Naive thymus-derived CD4-positive, alpha-beta T cell (primary cell): ENCODE measurements around the gene FBL. TPM values are rescaled to one million over a fixed set of nuclear protein-coding genes. Genes with fewer than 3 reads are reported as not detected.

Experiments used
- ATAC-seq: fragments of 150-1000 bp; cut with Tn5 transposase; 2 replicates; pipeline ENCODE4 v1.10.0; 2021; ENCODE audit warnings: mild to moderate bottlenecking, moderate library complexity
- CTCF ChIA-PET: fragments of 350-600 bp; sonication (Branson Sonifier 250); formaldehyde crosslinking; loops from one replicate; lab custom pipeline; 2021; ENCODE audit warnings: antibody characterized with exemption; lab: Charles Lee
- POLR2A ChIA-PET: fragments of 350-600 bp; sonication (Branson Sonifier 250); formaldehyde crosslinking; loops from one replicate; lab custom pipeline; 2021; ENCODE audit warnings: antibody characterized with exemption, inconsistent platforms; lab: Charles Lee
- DNase-seq, 9 donors: peaks; one replicate each; pipeline versions ENCODE4 v3.0.0 to v3.0.0-alpha.2; 2020 to 2022; ENCODE audit warnings: mixed read lengths in 1 of 9
- H3K27ac ChIP-seq: one replicate; pipeline ENCODE4 v1.7.0; 2013; ENCODE audit warnings: mild to moderate bottlenecking, low read depth, low read length, moderate library complexity
- H3K27me3 ChIP-seq, 2 donors: one replicate each; pipeline ENCODE4 v1.7.0; 2013; ENCODE audit warnings: low read length in 2 of 2, mild to moderate bottlenecking in 2 of 2, moderate library complexity in 2 of 2; ENCODE audit not compliant: control insufficient read depth in 2 of 2, insufficient read depth in 2 of 2
- H3K36me3 ChIP-seq, 3 experiments: 1 replicate in 2 of 3; 2 replicates in 1 of 3; pipeline ENCODE4 v1.7.0; 2013; ENCODE audit warnings: low read length in 3 of 3, mild to moderate bottlenecking in 3 of 3, moderate library complexity in 1 of 3; ENCODE audit not compliant: insufficient read depth in 3 of 3, control insufficient read depth in 2 of 3
- H3K4me1 ChIP-seq, 2 donors: one replicate each; pipeline ENCODE4 v1.7.0; 2013; ENCODE audit warnings: low read length in 2 of 2, mild to moderate bottlenecking in 2 of 2, moderate library complexity in 1 of 2; ENCODE audit not compliant: control insufficient read depth in 2 of 2, insufficient read depth in 2 of 2
- H3K4me3 ChIP-seq: 2 replicates; pipeline ENCODE4 v1.7.0; 2013; ENCODE audit warnings: mild to moderate bottlenecking, low read length
- H3K9me3 ChIP-seq, 3 experiments: 1 replicate in 2 of 3; 2 replicates in 1 of 3; pipeline ENCODE4 v1.7.0; 2013; ENCODE audit warnings: low read length in 3 of 3; ENCODE audit not compliant: control insufficient read depth in 2 of 3
- H3K27ac Mint-ChIP-seq, 9 donors: one replicate each; pipeline ENCODE4 v1.8.0; 2020 to 2022; ENCODE audit warnings: mixed read lengths in 9 of 9, mild to moderate bottlenecking in 8 of 9, moderate library complexity in 5 of 9, inconsistent platforms in 2 of 9
- H3K27me3 Mint-ChIP-seq, 5 donors: one replicate each; pipeline ENCODE4 v1.8.0; 2021 to 2022; ENCODE audit warnings: mixed read lengths in 5 of 5, mild to moderate bottlenecking in 1 of 5
- H3K36me3 Mint-ChIP-seq, 5 donors: one replicate each; pipeline ENCODE4 v1.8.0; 2020 to 2022; ENCODE audit warnings: mixed read lengths in 5 of 5, mild to moderate bottlenecking in 3 of 5, inconsistent platforms in 1 of 5
- H3K4me1 Mint-ChIP-seq, 7 donors: one replicate each; pipeline ENCODE4 v1.8.0; 2020 to 2022; ENCODE audit warnings: mixed read lengths in 7 of 7, mild to moderate bottlenecking in 3 of 7, inconsistent platforms in 1 of 7
- H3K4me3 Mint-ChIP-seq, 10 donors: one replicate each; pipeline ENCODE4 v1.8.0; 2020 to 2022; ENCODE audit warnings: mild to moderate bottlenecking in 10 of 10, mixed read lengths in 10 of 10, moderate library complexity in 6 of 10, inconsistent platforms in 2 of 10
- H3K9me3 Mint-ChIP-seq, 11 donors: one replicate each; pipeline ENCODE4 v1.8.0; 2020 to 2022; ENCODE audit warnings: mixed read lengths in 11 of 11, mild to moderate bottlenecking in 4 of 11, inconsistent platforms in 1 of 11, moderate library complexity in 1 of 11
- intact Hi-C, 2 donors: fragments of 100-400 bp; cut with micrococcal nuclease; formaldehyde crosslinking; loops; one replicate each; pipeline ENCODE4 v1.15.1; 2023
- polyA plus RNA-seq, 2 donors: library from polyadenylated mRNA; unstranded; fragments of 300-500 nt; fragmentation: Illumina TruSeq; gene quantifications; one replicate each; pipeline ENCODE4 v1.2.3, GENCODE V29; 2021
- total RNA-seq, 6 experiments: library from RNA in 5 of 6; stranded (reverse) in 5 of 6; gene quantifications; 1 replicate in 5 of 6; 2 replicates in 1 of 6; pipeline ENCODE4 v1.2.3 and lab custom pipeline; 2021 to 2026

Gene FBL
- total and polyA plus RNA-seq, 7 experiments from 2014 or later: 222 to 387 (median 359) TPM

DNA sequence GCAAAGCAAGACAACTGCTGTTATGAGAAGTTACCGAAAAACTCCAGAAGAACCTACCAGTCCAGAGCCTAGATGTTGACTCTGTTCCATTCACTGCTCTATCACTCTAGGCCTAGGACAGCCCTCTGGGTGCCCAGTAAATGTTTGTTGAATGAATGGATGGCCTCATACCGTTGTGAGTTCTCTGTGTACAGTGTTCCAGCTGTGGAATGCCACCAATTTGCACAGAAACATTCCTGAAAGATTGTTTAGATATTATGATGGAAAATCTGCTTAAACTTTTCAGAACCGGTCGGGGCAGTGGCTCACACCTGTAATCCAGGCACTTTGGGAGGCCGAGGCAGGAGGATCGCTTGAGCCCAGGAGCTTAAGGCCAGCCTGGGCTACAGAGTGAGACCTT is 1.3 kb upstream of the FBL start:
- no peaks in the 10 kb centered on the region for H3K9me3 Mint-ChIP-seq
- peaks cover 0 to 3% (median 0%) of the 10 kb centered on the region in 3 experiments for H3K36me3 ChIP-seq
- no peaks in the 10 kb centered on the region for H3K9me3 ChIP-seq
- DNase-seq (no peak), ATAC-seq (no peak)
- peaks cover 32 to 43% (median 35%) of the 10 kb centered on the region in 7 donors for H3K4me1 Mint-ChIP-seq
- intact Hi-C loops: loop anchor here in 1 of 2 donors (5.0 kb wide), 2 partner anchors 345 to 595 kb away; partner anchors contain the start of genes MAP3K10 and SERTAD3
- H3K4me3 Mint-ChIP-seq: peak overlapping the region in 2 of 10 donors; percentile 36 to 82
- no peaks in the 10 kb centered on the region for H3K27me3 ChIP-seq
- peaks cover 13 to 40% of the 10 kb centered on the region in 2 donors for H3K4me1 ChIP-seq
- POLR2A ChIA-PET: interaction anchor here (0.6 to 6.5 kb wide), 3 partner anchors 14 to 732 kb away, joined by 4 to 42 read pairs (median 5); partner anchors contain the start of gene DYRK1B
- H3K36me3 Mint-ChIP-seq: peaks cover 0 to 5% (median 0%) of the 10 kb centered on the region in 5 donors
- CTCF ChIA-PET: no interaction called here
- peaks cover 0 to 4% (median 0%) of the 10 kb centered on the region in 5 donors for H3K27me3 Mint-ChIP-seq
- no peak overlapping the region for H3K27ac ChIP-seq
- H3K27ac Mint-ChIP-seq: peak overlapping the region in 7 of 9 donors; percentile 86 to 99 (median 94)
- no peak overlapping the region for H3K4me3 ChIP-seq

DNA sequence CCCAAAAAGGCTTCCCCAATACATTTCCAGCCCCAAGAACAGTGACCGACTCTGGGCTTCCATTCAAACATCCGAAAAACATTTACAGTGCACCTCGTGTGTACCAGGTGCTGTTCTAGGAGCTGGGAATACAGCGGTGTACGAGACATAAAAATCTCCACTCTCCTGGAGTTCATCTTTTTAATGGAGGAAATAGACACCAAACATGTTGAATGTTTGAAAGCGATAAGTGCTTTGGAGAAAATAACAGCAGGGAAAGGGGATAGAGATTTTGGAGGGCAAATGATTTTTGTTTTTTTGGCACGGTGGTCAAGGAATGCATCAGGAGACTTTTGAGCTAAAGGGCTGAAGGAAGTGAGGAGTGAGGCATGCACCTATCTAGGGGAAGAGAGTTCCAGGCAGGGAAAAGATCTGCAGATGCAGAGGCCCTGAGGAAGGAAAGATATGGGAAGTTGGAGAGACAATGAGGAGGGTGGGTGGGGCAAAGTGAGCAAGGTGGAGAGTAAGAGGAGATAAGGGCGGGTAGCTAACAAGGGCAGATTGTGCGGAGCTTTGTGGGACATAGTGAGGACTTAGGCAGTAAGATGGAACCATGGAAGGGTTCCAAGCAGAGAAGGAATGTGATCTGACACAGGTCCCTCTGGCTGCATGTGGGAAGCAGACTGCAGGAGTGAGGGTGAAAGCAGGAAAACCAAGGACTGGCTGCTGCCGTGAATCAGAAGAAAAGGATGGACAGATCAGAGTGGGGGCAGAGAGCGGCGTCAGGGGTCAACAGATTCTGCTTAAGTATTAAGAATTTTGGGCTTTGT is 703 bp upstream of the FBL start:
- Histone ChIP-seq H3K9me3 (no peaks in the 10 kb centered on the region), H3K4me3 (peak overlapping the region; percentile 95), H3K36me3 (peaks cover 0 to 3% (median 0%) of the 10 kb centered on the region in 3 experiments), H3K27me3 (no peaks in the 10 kb centered on the region), H3K27ac (peak overlapping the region; percentile 94), H3K4me1 (peaks cover 13 to 43% of the 10 kb centered on the region in 2 donors)
- Mint-ChIP-seq H3K4me1 (peaks cover 36 to 49% (median 40%) of the 10 kb centered on the region in 7 donors), H3K27me3 (peaks cover 0 to 4% (median 0%) of the 10 kb centered on the region in 5 donors), H3K27ac (peak overlapping the region; percentile 86 to 99 (median 95)), H3K36me3 (peaks cover 0 to 5% (median 0%) of the 10 kb centered on the region in 5 donors), H3K4me3 (peak overlapping the region; percentile 82 to 95 (median 92)), H3K9me3 (no peaks in the 10 kb centered on the region)
- no peak for DNase-seq
- ChIA-PET CTCF (interaction anchor here (0.6 to 1.3 kb wide), 2 partner anchors 124 to 503 kb away, joined by 4 to 8 read pairs; partner anchors contain the start of gene PSMC4), POLR2A (interaction anchor here (0.6 to 6.5 kb wide), 12 partner anchors 8 to 733 kb away, joined by 3 to 42 read pairs (median 4); partner anchors contain the start of gene DYRK1B)
- ATAC-seq: no peak
- intact Hi-C loops: loop anchor here (1.0 to 5.0 kb wide), 8 partner anchors 11 to 595 kb away; partner anchors contain the start of genes DYRK1B (in 2 of the 2), MAP3K10 (in 1 of the 2), PSMC4 (in 1 of the 2) and SERTAD3 (in 1 of the 2)

DNA sequence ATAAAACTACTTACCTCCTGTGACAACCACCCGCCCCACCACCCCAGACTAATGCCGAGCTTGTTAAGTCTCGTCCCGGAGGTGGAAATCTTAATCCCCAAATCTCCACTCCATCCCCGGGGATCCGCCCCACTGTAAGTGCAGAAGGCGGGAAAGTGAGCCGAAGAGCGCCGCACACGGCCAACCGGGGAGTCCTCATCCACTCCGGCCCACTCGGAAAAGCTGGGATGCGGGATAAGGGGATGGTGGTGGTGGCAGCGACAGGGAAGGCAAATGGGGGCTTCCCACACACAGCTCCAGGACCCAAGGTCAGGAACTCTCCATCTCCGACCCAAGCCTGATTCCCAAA is 621 bp downstream of the FBL start:
- intact Hi-C loops: loop anchor here (2.0 to 5.0 kb wide), 4 partner anchors 167 to 597 kb away; partner anchors contain the start of genes MAP3K10 (in 1 of the 2) and SERTAD3 (in 1 of the 2)
- CTCF ChIA-PET: interaction anchor here (0.8 to 5.6 kb wide), 4 partner anchors 12 to 172 kb away, joined by 5 to 41 read pairs (median 10); partner anchors contain the start of genes DYRK1B and PSMC4
- no peaks in the 10 kb centered on the region for H3K27me3 Mint-ChIP-seq
- H3K4me1 Mint-ChIP-seq: peaks cover 39 to 58% (median 48%) of the 10 kb centered on the region in 7 donors
- peak overlapping the region; percentile 95 for H3K4me3 ChIP-seq
- no peaks in the 10 kb centered on the region for H3K27me3 ChIP-seq
- H3K9me3 ChIP-seq: no peaks in the 10 kb centered on the region
- H3K36me3 ChIP-seq: peaks cover 0 to 3% (median 0%) of the 10 kb centered on the region in 3 experiments
- DNase-seq (peak in 1 of 9 donors; percentile 7), ATAC-seq (no peak)
- POLR2A ChIA-PET: interaction anchor here (0.6 to 6.5 kb wide), 4 partner anchors 12 to 345 kb away, joined by 3 to 42 read pairs (median 10); partner anchors contain the start of genes DYRK1B and PSMC4
- H3K4me1 ChIP-seq: peaks cover 13 to 43% of the 10 kb centered on the region in 2 donors
- H3K27ac ChIP-seq: peak overlapping the region; percentile 94
- peak overlapping the region; percentile 86 to 99 (median 95) for H3K27ac Mint-ChIP-seq
- H3K4me3 Mint-ChIP-seq: peak overlapping the region; percentile 82 to 95 (median 92)
- H3K9me3 Mint-ChIP-seq: no peaks in the 10 kb centered on the region
- peaks cover 0 to 5% (median 0%) of the 10 kb centered on the region in 5 donors for H3K36me3 Mint-ChIP-seq

DNA sequence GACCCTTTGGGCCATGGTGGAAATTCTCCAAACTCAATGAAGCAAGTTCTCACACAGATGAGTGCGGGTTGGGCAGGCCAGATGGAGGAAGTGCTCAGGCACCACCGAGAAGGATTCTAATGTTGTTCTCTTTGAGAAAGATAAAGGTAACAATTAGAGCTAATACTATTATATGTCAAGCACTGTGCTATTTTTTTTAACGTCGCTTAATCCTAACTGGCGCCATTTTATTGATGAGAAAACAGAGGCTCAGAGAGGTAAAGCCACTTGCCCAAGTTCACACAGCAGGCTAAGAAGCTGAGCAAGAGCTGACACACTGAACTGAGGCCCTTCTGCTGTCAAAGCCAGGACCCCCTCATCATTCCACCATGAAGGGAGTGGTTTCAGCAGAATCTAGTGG is 1.0 kb downstream of the FBL start:
- H3K4me1 ChIP-seq: peaks cover 13 to 43% of the 10 kb centered on the region in 2 donors
- peak overlapping the region; percentile 95 for H3K4me3 ChIP-seq
- peaks cover 0 to 6% (median 0%) of the 10 kb centered on the region in 3 experiments for H3K36me3 ChIP-seq
- intact Hi-C loops: loop anchor here (2.0 to 5.0 kb wide), 4 partner anchors 166 to 597 kb away; partner anchors contain the start of genes MAP3K10 (in 1 of the 2) and SERTAD3 (in 1 of the 2)
- Mint-ChIP-seq H3K4me1 (peaks cover 39 to 58% (median 48%) of the 10 kb centered on the region in 7 donors), H3K4me3 (peak overlapping the region; percentile 82 to 95 (median 92)), H3K36me3 (peaks cover 0 to 5% (median 0%) of the 10 kb centered on the region in 5 donors), H3K27ac (peak overlapping the region; percentile 86 to 99 (median 95)), H3K27me3 (no peaks in the 10 kb centered on the region), H3K9me3 (no peaks in the 10 kb centered on the region)
- CTCF ChIA-PET: interaction anchor here (0.8 to 5.6 kb wide), 5 partner anchors 12 to 294 kb away, joined by 4 to 41 read pairs (median 8); partner anchors contain the start of genes DYRK1B and PSMC4
- H3K27ac ChIP-seq: peak overlapping the region; percentile 94
- POLR2A ChIA-PET: interaction anchor here (0.6 to 6.5 kb wide), 4 partner anchors 12 to 346 kb away, joined by 3 to 42 read pairs (median 10); partner anchors contain the start of genes DYRK1B and PSMC4
- ATAC-seq (no peak), DNase-seq (no peak)
- H3K9me3 ChIP-seq: no peaks in the 10 kb centered on the region
- no peaks in the 10 kb centered on the region for H3K27me3 ChIP-seq

DNA sequence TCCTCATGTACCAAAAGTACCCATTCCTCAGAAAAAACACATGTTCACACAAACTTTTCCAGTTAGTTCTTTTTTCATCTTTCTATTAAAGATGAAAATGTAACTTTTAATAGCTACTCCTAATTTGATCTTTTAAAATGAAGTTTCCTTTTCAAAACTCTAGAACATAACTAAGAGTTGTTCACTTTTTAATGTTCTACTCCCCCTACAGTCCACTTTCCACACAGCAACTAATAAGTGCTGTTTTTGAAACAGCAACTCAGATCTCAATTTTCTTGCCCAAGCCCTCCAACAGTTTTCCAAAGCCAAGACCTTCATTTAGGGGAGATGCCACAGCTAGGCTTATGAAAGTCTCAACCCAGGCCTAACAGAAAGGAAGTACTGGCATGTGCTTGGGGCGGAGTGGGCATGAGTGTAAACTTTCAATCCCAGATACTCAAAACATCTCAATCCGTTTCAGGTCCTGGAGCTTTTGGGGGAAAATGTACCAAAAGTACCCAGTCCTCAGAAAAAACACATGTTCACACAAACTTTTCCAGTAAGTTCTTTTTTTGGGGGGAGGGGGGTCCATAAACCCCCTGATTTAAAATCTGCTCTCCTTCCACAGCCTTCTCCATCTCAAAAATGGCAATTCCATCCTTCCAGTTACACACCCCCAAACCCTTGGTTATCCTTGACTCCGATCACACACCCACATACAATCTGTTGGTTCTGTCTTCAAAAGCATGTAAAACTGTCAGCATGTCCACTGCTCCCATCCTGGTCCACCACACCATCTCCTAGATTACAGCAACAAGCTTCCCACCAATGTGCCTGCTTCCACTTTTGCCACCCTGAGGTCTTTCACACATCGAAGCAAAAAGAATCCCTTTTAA is 2.0 kb downstream of the FBL start:
- H3K4me3 ChIP-seq: peak overlapping the region; percentile 0
- intact Hi-C loops: loop anchor here (1.0 to 5.0 kb wide), 5 partner anchors 51 to 407 kb away; partner anchors contain the start of gene RPS16 (in 1 of the 2)
- peaks cover 0 to 11% (median 5%) of the 10 kb centered on the region in 5 donors for H3K36me3 Mint-ChIP-seq
- ATAC-seq: peak; percentile 34
- H3K27me3 ChIP-seq: no peaks in the 10 kb centered on the region
- DNase-seq: peak in 7 of 9 donors; percentile 39 to 59 (median 54)
- H3K4me1 ChIP-seq: peaks cover 13 to 43% of the 10 kb centered on the region in 2 donors
- peak overlapping the region; percentile 82 to 95 (median 92) for H3K4me3 Mint-ChIP-seq
- peaks cover 39 to 62% (median 52%) of the 10 kb centered on the region in 7 donors for H3K4me1 Mint-ChIP-seq
- CTCF ChIA-PET: interaction anchor here (0.6 to 5.6 kb wide), 16 partner anchors 11 to 634 kb away, joined by 3 to 41 read pairs (median 4); partner anchors contain the start of genes DYRK1B and PSMC4
- peaks cover 0 to 16% (median 3%) of the 10 kb centered on the region in 3 experiments for H3K36me3 ChIP-seq
- H3K27ac ChIP-seq: peak overlapping the region; percentile 94
- H3K9me3 Mint-ChIP-seq: no peaks in the 10 kb centered on the region
- H3K27me3 Mint-ChIP-seq: no peaks in the 10 kb centered on the region
- no peaks in the 10 kb centered on the region for H3K9me3 ChIP-seq
- H3K27ac Mint-ChIP-seq: peak overlapping the region; percentile 74 to 99 (median 94)
- POLR2A ChIA-PET: interaction anchor here (0.6 to 6.5 kb wide), 4 partner anchors 11 to 302 kb away, joined by 3 to 42 read pairs (median 10); partner anchors contain the start of genes DYRK1B and PSMC4
